Measurements from ENCODE around the gene SLMAP.

The SLMAP gene

GRCh38 chr3:57949344-57949743, 193.2 kb downstream of the SLMAP start:
- no peak for DNase-seq

- DNase-seq = no peak
Measured at GRCh38 chr3:57949785-57950615, 193.9 kb downstream of the SLMAP start.

GRCh38 chr3:57951066-57951882, 195.2 kb downstream of the SLMAP start:
- DNase-seq = no peak

- DNase-seq = no peak
Measured at GRCh38 chr3:57952208-57952631, 196.1 kb downstream of the SLMAP start.

GRCh38 chr3:57952651-57953050, 196.5 kb downstream of the SLMAP start:
- no peak for DNase-seq

- no peak for DNase-seq
Measured at GRCh38 chr3:57953576-57953975, 197.5 kb downstream of the SLMAP start.

GRCh38 chr3:57956119-57956832, 200.2 kb downstream of the SLMAP start:
- no peak for DNase-seq

GRCh38 chr3:57956833-57957174, 200.7 kb downstream of the SLMAP start:
- DNase-seq = no peak

GRCh38 chr3:57957824-57958223, 201.7 kb downstream of the SLMAP start:
- no peak for DNase-seq

DNA sequence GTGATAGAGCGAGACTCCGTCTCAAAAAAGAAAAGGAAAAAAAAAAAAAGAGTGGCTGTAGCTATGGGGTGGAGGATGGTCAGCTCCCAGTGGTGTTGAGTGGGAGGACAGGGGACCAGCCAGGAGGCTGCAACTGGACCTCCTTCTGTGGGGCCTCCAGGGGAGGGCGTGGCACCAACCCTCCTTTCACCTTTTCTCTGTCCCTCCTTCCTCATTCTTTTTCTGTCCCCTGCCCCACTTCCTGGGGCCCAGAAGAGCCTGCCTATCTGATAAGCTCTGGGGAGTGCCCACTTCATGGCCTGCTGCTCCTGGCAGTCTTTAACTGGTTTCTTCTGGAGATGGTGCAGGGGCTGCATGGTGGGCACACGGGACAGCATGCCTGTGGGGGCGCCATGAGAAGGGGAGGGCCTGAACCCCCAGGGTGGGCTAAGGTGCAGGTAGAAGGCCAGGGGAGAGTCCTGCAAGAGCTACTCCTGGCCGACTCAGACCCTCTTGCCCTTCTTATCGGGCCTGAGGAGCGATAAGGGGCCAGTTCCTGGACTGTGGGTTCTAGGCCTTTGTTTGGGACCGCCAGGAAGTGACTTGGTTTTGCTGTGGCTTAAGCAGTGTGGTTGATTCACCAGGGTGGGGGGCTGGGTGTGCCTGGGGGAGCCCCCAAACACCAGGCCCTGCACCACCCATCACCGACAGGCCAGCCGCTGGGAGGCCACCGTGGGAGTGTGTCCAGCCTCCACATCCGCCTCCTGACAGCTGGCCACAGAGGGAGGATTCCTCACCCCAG, 202.7 kb downstream of the SLMAP start:
- DNase-seq = no peak

GRCh38 chr3:57959423-57960173, 203.5 kb downstream of the SLMAP start:
- DNase-seq = no peak

- DNase-seq = no peak
Measured at GRCh38 chr3:57960174-57960505, 204.0 kb downstream of the SLMAP start.

GRCh38 chr3:57961177-57961827, 205.2 kb downstream of the SLMAP start:
- DNase-seq = no peak

GRCh38 chr3:57961828-57962447, 205.8 kb downstream of the SLMAP start:
- DNase-seq = no peak

- no peak for DNase-seq
Measured at GRCh38 chr3:57962448-57962834, 206.3 kb downstream of the SLMAP start.

- DNase-seq = no peak
Measured at GRCh38 chr3:57963811-57964346, 207.8 kb downstream of the SLMAP start.

GRCh38 chr3:57966829-57967228, 210.7 kb downstream of the SLMAP start:
- no peak for DNase-seq

- DNase-seq = no peak
Measured at GRCh38 chr3:57967590-57967989, 211.5 kb downstream of the SLMAP start.

GRCh38 chr3:57968501-57968900, 212.4 kb downstream of the SLMAP start:
- DNase-seq = no peak

DNA sequence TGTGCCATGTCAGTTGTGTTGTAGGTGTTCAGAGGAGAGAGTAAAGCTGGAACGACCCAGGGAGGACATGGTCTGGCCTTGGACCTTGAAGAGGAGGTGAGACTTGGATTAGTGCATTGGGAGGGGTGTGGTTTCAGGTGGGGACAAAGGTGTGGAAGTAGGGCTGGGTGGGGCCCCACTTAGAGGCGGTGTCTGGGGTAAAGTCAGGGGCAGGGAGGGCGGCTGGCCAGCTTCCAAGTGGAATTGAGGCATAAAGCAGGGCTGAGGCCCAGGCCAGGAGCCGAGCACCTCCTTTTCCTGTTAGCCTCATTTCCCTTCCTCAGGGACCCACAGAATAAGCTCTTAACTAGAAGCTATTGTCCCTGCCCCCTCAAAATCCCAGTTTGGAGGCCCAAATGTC, 215.9 kb downstream of the SLMAP start:
- DNase-seq = no peak

Data from NCI-H510A treated with DMSO at 0.1 percent for 48 hours (cell line).